ENCODE data around the gene HMGCLL1.

Gene HMGCLL1

GRCh38 chr6:55594442-55594841 lies 15.4 kb upstream of the HMGCLL1 start:
- no peak for TF ChIP-seq CTCF (IDR thresholded peaks at IDR 0.05; ENCODE audit: extremely low read depth, insufficient read depth, missing control alignments)
- in situ Hi-C loops (cut with MboI; ENCODE audit: low pct_unique_long_range_greater_than_20kb, low sequenced_read_pairs, unreplicated experiment): no loop called here
- no peak for DNase-seq (ENCODE audit: low spot score)

GRCh38 chr6:55584654-55585354 lies 5.8 kb upstream of the HMGCLL1 start:
- no peak for DNase-seq (ENCODE audit: low spot score)
- in situ Hi-C loops (cut with MboI; ENCODE audit: low pct_unique_long_range_greater_than_20kb, low sequenced_read_pairs, unreplicated experiment): no loop called here
- TF ChIP-seq CTCF (IDR thresholded peaks at IDR 0.05; ENCODE audit: extremely low read depth, insufficient read depth, missing control alignments): no peak

GRCh38 chr6:55576811-55577210 lies 2.2 kb downstream of the HMGCLL1 start:
- no peak for TF ChIP-seq CTCF (IDR thresholded peaks at IDR 0.05; ENCODE audit: extremely low read depth, insufficient read depth, missing control alignments)
- in situ Hi-C loops (cut with MboI; ENCODE audit: low pct_unique_long_range_greater_than_20kb, low sequenced_read_pairs, unreplicated experiment): no loop called here
- no peak for DNase-seq (ENCODE audit: low spot score)

- in situ Hi-C loops (cut with MboI; ENCODE audit: low pct_unique_long_range_greater_than_20kb, low sequenced_read_pairs, unreplicated experiment): no loop called here
- DNase-seq (ENCODE audit: low spot score): no peak
- no peak for TF ChIP-seq CTCF (IDR thresholded peaks at IDR 0.05; ENCODE audit: extremely low read depth, insufficient read depth, missing control alignments)
Measured at GRCh38 chr6:55574556-55574955, 4.4 kb downstream of the HMGCLL1 start.

- TF ChIP-seq CTCF (IDR thresholded peaks at IDR 0.05; ENCODE audit: extremely low read depth, insufficient read depth, missing control alignments): no peak
- in situ Hi-C loops (cut with MboI; ENCODE audit: low pct_unique_long_range_greater_than_20kb, low sequenced_read_pairs, unreplicated experiment): no loop called here
- DNase-seq (ENCODE audit: low spot score): no peak
Measured at GRCh38 chr6:55569638-55570037, 9.4 kb downstream of the HMGCLL1 start.

- in situ Hi-C loops (cut with MboI; ENCODE audit: low pct_unique_long_range_greater_than_20kb, low sequenced_read_pairs, unreplicated experiment): no loop called here
- no peak for TF ChIP-seq CTCF (IDR thresholded peaks at IDR 0.05; ENCODE audit: extremely low read depth, insufficient read depth, missing control alignments)
Measured at GRCh38 chr6:55568808-55569439, 10.1 kb downstream of the HMGCLL1 start.

More at GRCh38 chr6:55568808-55569439, 10.1 kb downstream of the HMGCLL1 start:
- no peak for DNase-seq (ENCODE audit: low spot score)
